ENCODE measurements around the gene LDLRAD4.
"Not testable (repeated sequence)": the region's sequence is repeated elsewhere in the genome, so short reads cannot be mapped to it uniquely, and the experiment has no call there.

Gene LDLRAD4

GRCh38 chr18:13688191-13689136 is 469.9 kb downstream of the LDLRAD4 start:
- H3K79me2 ChIP-seq (ENCODE audit: insufficient read depth, low read length): peaks cover 83% of the 10 kb centered on the region
- no peak for TF ChIP-seq EZH2 (IDR thresholded peaks at IDR 0.05; ENCODE audit: borderline replicate concordance, low read depth, low read length, severe bottlenecking)
- no peak for TF ChIP-seq CTCF (IDR thresholded peaks at IDR 0.05; ENCODE audit: borderline replicate concordance, extremely low read depth, low read length, poor library complexity, severe bottlenecking)
- H3K27me3 ChIP-seq (ENCODE audit: insufficient read depth, low read length, poor library complexity): no peaks in the 10 kb centered on the region
- H3K4me1 ChIP-seq (ENCODE audit: insufficient read depth, low read length): no peaks in the 10 kb centered on the region
- ATAC-seq (ENCODE audit: insufficient read depth, low read depth) (0 out of 3 replicates have a peak, but pooled peaks have one; percentile 7), DNase-seq (no peak)
- no peak overlapping the region for H2AFZ ChIP-seq (ENCODE audit: low read depth, low read length)
- no peak overlapping the region for H3K4me2 ChIP-seq (ENCODE audit: insufficient read depth, low read length)
- no peak overlapping the region for H3K9ac ChIP-seq (ENCODE audit: low read depth, low read length)
- no peaks in the 10 kb centered on the region for H3K36me3 ChIP-seq (ENCODE audit: insufficient read depth, low read length)
- H4K20me1 ChIP-seq (ENCODE audit: insufficient read depth, low read length): peaks cover 24% of the 10 kb centered on the region
- no peak overlapping the region for H3K4me3 ChIP-seq (ENCODE audit: low read depth in 1 of 2, low read length in 2 of 2)
- no peaks in the 10 kb centered on the region for H3K9me3 ChIP-seq (ENCODE audit: insufficient read depth, low read length, severe bottlenecking)
- no peak overlapping the region for H3K27ac ChIP-seq (ENCODE audit: low read length)

GRCh38 chr18:13690060-13690459 is 471.5 kb downstream of the LDLRAD4 start:
- ATAC-seq (ENCODE audit: insufficient read depth, low read depth); DNase-seq; H2AFZ ChIP-seq (ENCODE audit: low read depth, low read length); H3K27me3 ChIP-seq (ENCODE audit: insufficient read depth, low read length, poor library complexity); H3K4me2 ChIP-seq (ENCODE audit: insufficient read depth, low read length); H3K4me1 ChIP-seq (ENCODE audit: insufficient read depth, low read length); H3K36me3 ChIP-seq (ENCODE audit: insufficient read depth, low read length); H3K4me3 ChIP-seq (ENCODE audit: low read depth in 1 of 2, low read length in 2 of 2); H3K27ac ChIP-seq (ENCODE audit: low read length); H3K9me3 ChIP-seq (ENCODE audit: insufficient read depth, low read length, severe bottlenecking); H3K9ac ChIP-seq (ENCODE audit: low read depth, low read length): not testable (repeated sequence)
- Histone ChIP-seq H4K20me1 (ENCODE audit: insufficient read depth, low read length) (peaks cover 24% of the 10 kb centered on the region), H3K79me2 (ENCODE audit: insufficient read depth, low read length) (peaks cover 77% of the 10 kb centered on the region)

GRCh38 chr18:13695337-13695736 is 476.8 kb downstream of the LDLRAD4 start:
- not testable (repeated sequence) for H3K27me3 ChIP-seq (ENCODE audit: insufficient read depth, low read length, poor library complexity); H2AFZ ChIP-seq (ENCODE audit: low read depth, low read length); H3K4me2 ChIP-seq (ENCODE audit: insufficient read depth, low read length); H3K4me1 ChIP-seq (ENCODE audit: insufficient read depth, low read length); DNase-seq; H4K20me1 ChIP-seq (ENCODE audit: insufficient read depth, low read length); ATAC-seq (ENCODE audit: insufficient read depth, low read depth); H3K27ac ChIP-seq (ENCODE audit: low read length); H3K4me3 ChIP-seq (ENCODE audit: low read depth in 1 of 2, low read length in 2 of 2); H3K9ac ChIP-seq (ENCODE audit: low read depth, low read length); H3K36me3 ChIP-seq (ENCODE audit: insufficient read depth, low read length)
- peaks cover 11% of the 10 kb centered on the region for H3K9me3 ChIP-seq (ENCODE audit: insufficient read depth, low read length, severe bottlenecking)
- peaks cover 70% of the 10 kb centered on the region for H3K79me2 ChIP-seq (ENCODE audit: insufficient read depth, low read length)

GRCh38 chr18:13696961-13697360 is 478.4 kb downstream of the LDLRAD4 start:
- H3K9ac ChIP-seq (ENCODE audit: low read depth, low read length): no peak overlapping the region
- H3K4me3 ChIP-seq (ENCODE audit: low read depth in 1 of 2, low read length in 2 of 2): no peak overlapping the region
- peaks cover 26% of the 10 kb centered on the region for H3K9me3 ChIP-seq (ENCODE audit: insufficient read depth, low read length, severe bottlenecking)
- no peak for ATAC-seq (ENCODE audit: insufficient read depth, low read depth)
- no peaks in the 10 kb centered on the region for H3K4me1 ChIP-seq (ENCODE audit: insufficient read depth, low read length)
- no peak for DNase-seq
- no peak overlapping the region for H3K4me2 ChIP-seq (ENCODE audit: insufficient read depth, low read length)
- no peak overlapping the region for H3K27ac ChIP-seq (ENCODE audit: low read length)
- H2AFZ ChIP-seq (ENCODE audit: low read depth, low read length): no peak overlapping the region
- H3K79me2 ChIP-seq (ENCODE audit: insufficient read depth, low read length): peaks cover 76% of the 10 kb centered on the region
- TF ChIP-seq EZH2 (IDR thresholded peaks at IDR 0.05; ENCODE audit: borderline replicate concordance, low read depth, low read length, severe bottlenecking): no peak
- TF ChIP-seq CTCF (IDR thresholded peaks at IDR 0.05; ENCODE audit: borderline replicate concordance, extremely low read depth, low read length, poor library complexity, severe bottlenecking): no peak
- no peaks in the 10 kb centered on the region for H4K20me1 ChIP-seq (ENCODE audit: insufficient read depth, low read length)
- peaks cover 6% of the 10 kb centered on the region for H3K36me3 ChIP-seq (ENCODE audit: insufficient read depth, low read length)
- no peaks in the 10 kb centered on the region for H3K27me3 ChIP-seq (ENCODE audit: insufficient read depth, low read length, poor library complexity)

All from DND-41 (cell line).